Measurements from ENCODE around the gene NEURL1B. TPM values are rescaled to one million over a fixed set of nuclear protein-coding genes. Genes with fewer than 3 reads are reported as not detected.

Gene NEURL1B
- total and polyA plus RNA-seq, 10 of the 15 experiments (the other 5 are each of a cell fraction or from before 2014, with no cell fraction given): 0.04 to 0.28 (median 0.05) TPM; not detected in 4

GRCh38 chr5:172721455-172722326 is 80.6 kb downstream of the NEURL1B start:
- ATAC-seq: no peak
- no peak overlapping the region for H3K4me3 ChIP-seq
- POLR2A ChIA-PET: no interaction called here
- H3K9me3 ChIP-seq (replicated peaks; ENCODE audit: control insufficient read depth, insufficient read depth, low read length): no peaks in the 10 kb centered on the region; the same call in 2 of the 3 replicates
- intact Hi-C loops (cut with micrococcal nuclease; ENCODE audit: unreplicated experiment) (no loop called here), in situ Hi-C loops (cut with MboI) (no loop called here)
- no peaks in the 10 kb centered on the region; a peak in 2 of 4 replicates for H3K27me3 ChIP-seq (replicated peaks in 1 of 2; ENCODE audit: control insufficient read depth in 2 of 2, insufficient read depth in 2 of 2, low read length in 1 of 2)
- no peak overlapping the region for H3K9ac ChIP-seq (ENCODE audit: control insufficient read depth, insufficient read depth, low read length)
- no peaks in the 10 kb centered on the region for H3K36me3 ChIP-seq (ENCODE audit: control insufficient read depth in 2 of 2, insufficient read depth in 2 of 2, low read length in 1 of 2)
- SMC1A ChIA-PET (ENCODE audit: uncharacterized antibody, unreplicated experiment): no interaction called here
- 50% methylated on average over 17 of the region's 17 CpGs for WGBS (ENCODE audit: insufficient coverage, insufficient replicate concordance, low lambda C conversion rate, missing lambda C conversion rate)
- no peaks in the 10 kb centered on the region for H4K20me1 ChIP-seq (ENCODE audit: control insufficient read depth, insufficient read depth)
- TF ChIP-seq SRF (IDR thresholded peaks at IDR 0.05; ENCODE audit: low read depth in 2 of 2, low read length in 2 of 2): no peak
- TF ChIP-seq MEF2B (IDR thresholded peaks at IDR 0.05; ENCODE audit: partially characterized antibody, poor library complexity, severe bottlenecking): no peak
- no peak for TF ChIP-seq ZNF274 (IDR thresholded peaks at IDR 0.05; ENCODE audit: insufficient read depth, insufficient read length)
- TF ChIP-seq HDAC2 (IDR thresholded peaks at IDR 0.05): no peak
- no peak for TF ChIP-seq SMAD5 (IDR thresholded peaks at IDR 0.05; ENCODE audit: low read depth)
- TF ChIP-seq PML (IDR thresholded peaks at IDR 0.05; ENCODE audit: low read length): no peak
- no peak for TF ChIP-seq ASH2L (IDR thresholded peaks at IDR 0.05; ENCODE audit: borderline replicate concordance, low read depth)
- no peak for TF ChIP-seq DPF2 (IDR thresholded peaks at IDR 0.05)
- H3K79me2 ChIP-seq (ENCODE audit: control insufficient read depth, insufficient read depth, low read length): no peaks in the 10 kb centered on the region
- no peak overlapping the region for H3K27ac ChIP-seq (ENCODE audit: control insufficient read depth, insufficient read depth)
- H3K4me1 ChIP-seq (ENCODE audit: control insufficient read depth, insufficient read depth, low read length): no peaks in the 10 kb centered on the region
- no peak for DNase-seq (ENCODE audit: low read depth, low spot score)
- BruUV-seq (replicated peaks): no TSS peak
- FAIRE-seq: no peak
- no peak overlapping the region for H2AFZ ChIP-seq (ENCODE audit: control insufficient read depth, low read depth, low read length)
- RAD21 ChIA-PET (ENCODE audit: unreplicated experiment): no interaction called here
- no peak overlapping the region for H3K4me2 ChIP-seq (ENCODE audit: control insufficient read depth, insufficient read depth)
- CTCF ChIA-PET: interaction anchor here (2.5 kb wide), 1 partner anchor 211 kb away, joined by 8 read pairs; no protein-coding TSS in a partner anchor
